K562 (cell line): ENCODE measurements around the gene XRRA1. TPM values are rescaled to one million over a fixed set of nuclear protein-coding genes. Genes with fewer than 3 reads are reported as not detected.
A peak's percentile ranks its signal among the peaks of the same experiment; 100 is the strongest.

Experiments
- EGR1 ChIP-seq: fragments of 450-650 bp; conservative IDR thresholded peaks from 2 replicates; pipeline ENCODE4 v1.6.1; 2017; ENCODE audit warnings: mild to moderate bottlenecking
- EHMT2 ChIP-seq: fragments of 450-650 bp; IDR thresholded peaks from 2 replicates; pipeline ENCODE4 v1.6.1; 2018; ENCODE audit warnings: antibody characterized with exemption
- ETV5 ChIP-seq: sonication (generic); formaldehyde crosslinking; IDR thresholded peaks from 2 replicates; pipeline ENCODE4 v1.4.0; 2020; ENCODE audit warnings: low read depth, mild to moderate bottlenecking, missing genetic modification reagents
- FOSL1 ChIP-seq: fragments of 200-800 bp; sonication (Bioruptor generic); conservative IDR thresholded peaks from 2 replicates; pipeline ENCODE4 v1.6.1; 2016; ENCODE audit warnings: missing genetic modification characterization, missing compliant biosample characterization
- FOXP1 ChIP-seq: sonication (generic); formaldehyde crosslinking; IDR thresholded peaks from 2 replicates; pipeline ENCODE4 v1.8.0; 2022; ENCODE audit warnings: mild to moderate bottlenecking, missing genetic modification reagents
- POLR2AphosphoS5 ChIP-seq: IDR thresholded peaks from 2 replicates; pipeline ENCODE4 v1.6.1; 2011; ENCODE audit warnings: mild to moderate bottlenecking, low read depth, low read length, moderate library complexity; ENCODE audit not compliant: control insufficient read depth, insufficient read depth
- POLR2G ChIP-seq: fragments of 200-400 bp; formaldehyde crosslinking; IDR thresholded peaks from 2 replicates; pipeline ENCODE4 v1.6.1; 2017; ENCODE audit warnings: low read depth, mild to moderate bottlenecking, antibody characterized with exemption, low read length, moderate library complexity
- RBM25 ChIP-seq: fragments of 200-400 bp; formaldehyde crosslinking; IDR thresholded peaks from 2 replicates; pipeline ENCODE4 v1.6.1; 2018; ENCODE audit warnings: low read length, low read depth, moderate library complexity; ENCODE audit not compliant: severe bottlenecking
- RHOXF2B ChIP-seq: fragments of 250-450 bp; sonication (Bioruptor Pico); conservative IDR thresholded peaks from 2 replicates; pipeline ENCODE4 v1.5.1; 2021
- SAFB2 ChIP-seq: fragments of 200-400 bp; formaldehyde crosslinking; IDR thresholded peaks from 2 replicates; pipeline ENCODE4 v1.6.1; 2018; ENCODE audit warnings: borderline replicate concordance, low read length, low read depth, moderate library complexity; ENCODE audit not compliant: severe bottlenecking
- SMAD4 ChIP-seq: fragments of 250-450 bp; sonication (Bioruptor Pico); conservative IDR thresholded peaks from 2 replicates; pipeline ENCODE4 v1.8.0; 2021; ENCODE audit warnings: inconsistent platforms, mild to moderate bottlenecking, moderate library complexity
- TFAP4 ChIP-seq: sonication (generic); formaldehyde crosslinking; IDR thresholded peaks from 2 replicates; pipeline ENCODE4 v1.8.0; 2022; ENCODE audit warnings: missing genetic modification reagents, mild to moderate bottlenecking, moderate library complexity, borderline replicate concordance
- WHSC1 ChIP-seq: IDR thresholded peaks from one replicate; pipeline ENCODE4 v1.6.1; 2012; ENCODE audit warnings: low read length, control low read depth, inconsistent platforms
- ZBTB12 ChIP-seq: fragments of 250-450 bp; sonication (Bioruptor Pico); IDR thresholded peaks from 2 replicates; pipeline ENCODE4 v1.4.0; 2020
- ZFX ChIP-seq: sonication (generic); formaldehyde crosslinking; IDR thresholded peaks from 2 replicates; pipeline ENCODE4 v1.8.0; 2022; ENCODE audit warnings: mild to moderate bottlenecking, missing genetic modification reagents, moderate library complexity
- ZNF224 ChIP-seq: sonication (generic); formaldehyde crosslinking; IDR thresholded peaks from 2 replicates; pipeline ENCODE4 v1.8.0; 2022; ENCODE audit warnings: mild to moderate bottlenecking, missing genetic modification reagents
- ZNF274 ChIP-seq: IDR thresholded peaks from 2 replicates; pipeline ENCODE4 v1.6.1; 2011; ENCODE audit warnings: low read depth, mild to moderate bottlenecking, low read length, moderate library complexity, borderline replicate concordance
- ZNF511 ChIP-seq: sonication (generic); formaldehyde crosslinking; IDR thresholded peaks from 2 replicates; pipeline ENCODE4 v1.8.0; 2022; ENCODE audit warnings: mild to moderate bottlenecking, missing genetic modification reagents
- ZNF512 ChIP-seq: IDR thresholded peaks from 2 replicates; pipeline ENCODE4 v1.6.1; 2016; ENCODE audit warnings: missing genetic modification characterization, missing compliant biosample characterization
- ZNF740 ChIP-seq, 3 experiments: fragments of 200-800 bp in 1 of 3; sonication (Bioruptor generic) in 1 of 3; sonication (generic) in 1 of 3; formaldehyde crosslinking in 1 of 3; IDR thresholded peaks; 2 replicates each; pipeline versions ENCODE4 v1.6.1 to v1.8.0; 2016 to 2022; ENCODE audit warnings: mild to moderate bottlenecking in 2 of 3, missing compliant biosample characterization in 2 of 3, missing genetic modification characterization in 2 of 3, missing genetic modification reagents in 1 of 3
- ZNF766 ChIP-seq: fragments of 200-800 bp; sonication (Bioruptor generic); conservative IDR thresholded peaks from 2 replicates; pipeline ENCODE4 v1.6.1; 2016; ENCODE audit warnings: missing genetic modification characterization, missing compliant biosample characterization
- ZNF785 ChIP-seq: fragments of 250-450 bp; sonication (Bioruptor Pico); IDR thresholded peaks from 2 replicates; pipeline ENCODE4 v1.4.0; 2020; ENCODE audit warnings: mild to moderate bottlenecking
- ZZZ3 ChIP-seq: fragments of 450-650 bp; IDR thresholded peaks from 2 replicates; pipeline ENCODE4 v1.6.1; 2016; ENCODE audit warnings: antibody characterized with exemption, mild to moderate bottlenecking, moderate library complexity
- polyA plus RNA-seq, 8 experiments: library from polyadenylated mRNA; depleted of rRNA in 4 of 8; stranded (reverse) in 5 of 8; unstranded in 3 of 8; fragments of >200 nt; fragmentation: Nextera tagmentation in 2 of 8; fragmentation: Illumina TruSeq in 1 of 8; extraction: Ambion mirVana in 2 of 8; extraction: Trizol in 1 of 8; gene quantifications; 2 replicates each; pipeline versions ENCODE4 v1.2.1 to v1.2.3, GENCODE V29; 2011 to 2014; ENCODE audit warnings: inconsistent platforms in 1 of 8, missing spikeins in 1 of 8
- total RNA-seq, 7 experiments: library from RNA; depleted of rRNA in 6 of 7; stranded (reverse); fragments of >200 nt in 6 of 7; fragmentation: Illumina TruSeq in 2 of 7; extraction: Trizol in 2 of 7; gene quantifications; 2 replicates each; pipeline versions ENCODE4 v1.2.1 to v1.2.3, GENCODE V29; 2011 to 2021; ENCODE audit warnings: low replicate concordance in 1 of 7

The XRRA1 gene
- total and polyA plus RNA-seq, 9 of the 15 experiments (the other 6 are each of a cell fraction or from before 2014, with no cell fraction given): 5.0 to 22.5 (median 16.0) TPM

- TF ChIP-seq FOSL1 (tag) (no peak), ZNF224 (CRISPR knock-in tag) (no peak), ZNF512 (tag) (no peak), ZBTB12 (no peak), ZNF511 (no peak; the same call in 1 of the 2 replicates), EHMT2 (no peak), POLR2G (peak; percentile 84), ZFX (CRISPR knock-in tag) (peak; percentile 45; the same call in 1 of the 2 replicates), SMAD4 (CRISPR knock-in tag) (0 out of 2 replicates have a peak, but pooled peaks have one; percentile 13), ZNF785 (no peak), WHSC1 (no peak), RBM25 (no peak), TFAP4 (CRISPR knock-in tag) (peak; percentile 34; the same call in 1 of the 2 replicates), POLR2AphosphoS5 (peak; percentile 85), RHOXF2B (CRISPR knock-in tag) (no peak), ZNF740 (CRISPR knock-in tag; IDR thresholded peaks at IDR 0.05) (no peak), ZNF740 (tag; IDR thresholded peaks at IDR 0.05) (no peak), ETV5 (CRISPR knock-in tag) (no peak), EGR1 (peak; percentile 54), SAFB2 (no peak), ZNF766 (CRISPR knock-in tag) (0 out of 2 replicates have a peak, but pooled peaks have one; percentile 21), ZNF274 (no peak), ZZZ3 (no peak), FOXP1 (0 out of 2 replicates have a peak, but pooled peaks have one; percentile 47)
Observed at GRCh38 chr11:74988541-74989259, 39.8 kb upstream of the XRRA1 start, which contains the start of gene NEU3 (continued).
